Measurements from ENCODE around the gene ARNT2.

The ARNT2 gene

GRCh38 chr15:80557441-80558234, 153.5 kb downstream of the ARNT2 start:
- DNase-seq (ENCODE audit: low read depth), result no peak

GRCh38 chr15:80558631-80559319, 154.6 kb downstream of the ARNT2 start:
- DNase-seq (ENCODE audit: low read depth), result no peak

- no peak for DNase-seq (ENCODE audit: low read depth)
These were observed 155.1 kb downstream of the ARNT2 start for GRCh38 chr15:80559320-80559693.

GRCh38 chr15:80559761-80560160, 155.6 kb downstream of the ARNT2 start:
- no peak for DNase-seq (ENCODE audit: low read depth)

GRCh38 chr15:80560601-80561400, 156.6 kb downstream of the ARNT2 start:
- DNase-seq (ENCODE audit: low read depth), result no peak

GRCh38 chr15:80561500-80561899, 157.3 kb downstream of the ARNT2 start:
- no peak for DNase-seq (ENCODE audit: low read depth)

GRCh38 chr15:80562033-80562432, 157.9 kb downstream of the ARNT2 start:
- DNase-seq (ENCODE audit: low read depth), result no peak

- DNase-seq (ENCODE audit: low read depth), result no peak
These were observed 158.7 kb downstream of the ARNT2 start for GRCh38 chr15:80562846-80563245.

- no peak for DNase-seq (ENCODE audit: low read depth)
These were observed 159.3 kb downstream of the ARNT2 start for GRCh38 chr15:80563372-80563997.

GRCh38 chr15:80564056-80564455, 159.9 kb downstream of the ARNT2 start:
- DNase-seq (ENCODE audit: low read depth), result no peak

GRCh38 chr15:80565398-80565797, 161.2 kb downstream of the ARNT2 start:
- no peak for DNase-seq (ENCODE audit: low read depth)

- no peak for DNase-seq (ENCODE audit: low read depth)
These were observed 161.8 kb downstream of the ARNT2 start for GRCh38 chr15:80565988-80566387.

- no peak for DNase-seq (ENCODE audit: low read depth)
These were observed 163.6 kb downstream of the ARNT2 start for GRCh38 chr15:80567721-80568157.

GRCh38 chr15:80568298-80568697, 164.1 kb downstream of the ARNT2 start:
- DNase-seq (ENCODE audit: low read depth), result no peak

- DNase-seq (ENCODE audit: low read depth), result no peak
These were observed 164.9 kb downstream of the ARNT2 start for GRCh38 chr15:80568876-80569605.

GRCh38 chr15:80569656-80570055, 165.5 kb downstream of the ARNT2 start:
- no peak for DNase-seq (ENCODE audit: low read depth)

- no peak for DNase-seq (ENCODE audit: low read depth)
These were observed 166.4 kb downstream of the ARNT2 start for GRCh38 chr15:80570553-80570952.

- no peak for DNase-seq (ENCODE audit: low read depth)
These were observed 168.2 kb downstream of the ARNT2 start for GRCh38 chr15:80572337-80572736.

- no peak for DNase-seq (ENCODE audit: low read depth)
These were observed 169.4 kb downstream of the ARNT2 start for GRCh38 chr15:80573606-80574005.

- DNase-seq (ENCODE audit: low read depth), result no peak
These were observed 170.4 kb downstream of the ARNT2 start for GRCh38 chr15:80574590-80574989.

- no peak for DNase-seq (ENCODE audit: low read depth)
These were observed 172.4 kb downstream of the ARNT2 start for GRCh38 chr15:80576519-80577090.
